GM19455 (cell line): Measurements from ENCODE around the gene NGEF.
"Not testable (repeated sequence)": the region's sequence is repeated elsewhere in the genome, so short reads cannot be mapped to it uniquely, and the experiment has no call there.

Source experiments
- ATAC-seq: cut with Tn5 transposase; IDR thresholded peaks from one replicate; pipeline ENCODE4 v1.9.1; 2021; ENCODE audit not compliant: unreplicated experiment

The NGEF gene

GRCh38 chr2:233013027-233013461 lies at the start of gene NGEF:
Gene NGEF, minus strand, starts transcription at chr2:233013256. Its CDS starts 38,366 bp downstream, at chr2:232974890.
- no peak for ATAC-seq

GRCh38 chr2:233062451-233062850 lies 49.4 kb upstream of the NGEF start:
- no peak for ATAC-seq

- peak; percentile 30 for ATAC-seq
These were observed 48.8 kb upstream of the NGEF start for GRCh38 chr2:233061591-233062450.

GRCh38 chr2:233060980-233061590 lies 48.0 kb upstream of the NGEF start:
- no peak for ATAC-seq

GRCh38 chr2:233060501-233060979 lies 47.5 kb upstream of the NGEF start:
- ATAC-seq: peak; percentile 2

GRCh38 chr2:233059797-233060500 lies 46.9 kb upstream of the NGEF start, which contains the start of gene INPP5D:
Gene INPP5D, plus strand, starts transcription at chr2:233060342. Its CDS starts 137 bp downstream, at chr2:233060479.
- ATAC-seq: peak; percentile 38

- no peak for ATAC-seq
These were observed 46.4 kb upstream of the NGEF start for GRCh38 chr2:233059547-233059796.

- no peak for ATAC-seq
These were observed 45.9 kb upstream of the NGEF start for GRCh38 chr2:233058717-233059546.

GRCh38 chr2:233056961-233057605 lies 44.0 kb upstream of the NGEF start:
- ATAC-seq: no peak

GRCh38 chr2:233055362-233055761 lies 42.3 kb upstream of the NGEF start:
- ATAC-seq: no peak

- ATAC-seq: no peak
These were observed 41.1 kb upstream of the NGEF start for GRCh38 chr2:233053928-233054784.

GRCh38 chr2:233052517-233052916 lies 39.5 kb upstream of the NGEF start:
- ATAC-seq: not testable (repeated sequence)

GRCh38 chr2:233051241-233052149 lies 38.4 kb upstream of the NGEF start:
- no peak for ATAC-seq

GRCh38 chr2:233049194-233049761 lies 36.2 kb upstream of the NGEF start:
- ATAC-seq: no peak

- ATAC-seq: no peak
These were observed 35.6 kb upstream of the NGEF start for GRCh38 chr2:233048569-233049193.

GRCh38 chr2:233047667-233048066 lies 34.6 kb upstream of the NGEF start:
- ATAC-seq: no peak

- ATAC-seq: no peak
These were observed 34.1 kb upstream of the NGEF start for GRCh38 chr2:233047206-233047605.
